GM18507 (cell line): ENCODE results near the gene CFAP126.
"Not testable (repeated sequence)": the region's sequence is repeated elsewhere in the genome, so short reads cannot be mapped to it uniquely, and the experiment has no call there.

Experiments
- DNase-seq: peaks from one replicate; pipeline ENCODE4 v3.0.0; 2011; ENCODE audit warnings: low read depth; ENCODE audit not compliant: insufficient read length; ENCODE audit errors: extremely low spot score
- FAIRE-seq: peaks from 2 replicates; lab custom pipeline; 2011; peaks lifted over from hg19 to GRCh38; lab: Jason Lieb, UNC

CFAP126 gene

DNA sequence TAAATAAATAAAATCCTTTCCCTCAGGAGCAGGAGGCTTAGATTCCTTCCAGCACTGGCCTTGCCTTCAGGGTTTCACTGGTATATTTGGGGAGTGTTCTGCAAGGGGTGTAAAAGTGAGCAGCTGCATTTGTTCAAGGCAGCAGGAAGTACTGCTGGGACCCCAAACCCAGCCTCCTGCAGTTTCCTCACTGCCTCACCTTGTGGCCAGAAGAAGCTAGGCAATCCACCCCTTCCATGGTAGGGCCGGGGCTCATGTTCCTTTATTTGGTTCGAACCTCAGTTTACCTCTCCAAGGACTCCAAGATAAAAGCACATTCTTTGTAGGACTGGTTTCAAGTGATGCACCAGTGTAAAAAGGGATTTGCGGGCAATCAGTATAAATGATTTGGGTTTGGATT, 21.0 kb upstream of the CFAP126 start:
- no peak for DNase-seq
- FAIRE-seq = no peak

DNA sequence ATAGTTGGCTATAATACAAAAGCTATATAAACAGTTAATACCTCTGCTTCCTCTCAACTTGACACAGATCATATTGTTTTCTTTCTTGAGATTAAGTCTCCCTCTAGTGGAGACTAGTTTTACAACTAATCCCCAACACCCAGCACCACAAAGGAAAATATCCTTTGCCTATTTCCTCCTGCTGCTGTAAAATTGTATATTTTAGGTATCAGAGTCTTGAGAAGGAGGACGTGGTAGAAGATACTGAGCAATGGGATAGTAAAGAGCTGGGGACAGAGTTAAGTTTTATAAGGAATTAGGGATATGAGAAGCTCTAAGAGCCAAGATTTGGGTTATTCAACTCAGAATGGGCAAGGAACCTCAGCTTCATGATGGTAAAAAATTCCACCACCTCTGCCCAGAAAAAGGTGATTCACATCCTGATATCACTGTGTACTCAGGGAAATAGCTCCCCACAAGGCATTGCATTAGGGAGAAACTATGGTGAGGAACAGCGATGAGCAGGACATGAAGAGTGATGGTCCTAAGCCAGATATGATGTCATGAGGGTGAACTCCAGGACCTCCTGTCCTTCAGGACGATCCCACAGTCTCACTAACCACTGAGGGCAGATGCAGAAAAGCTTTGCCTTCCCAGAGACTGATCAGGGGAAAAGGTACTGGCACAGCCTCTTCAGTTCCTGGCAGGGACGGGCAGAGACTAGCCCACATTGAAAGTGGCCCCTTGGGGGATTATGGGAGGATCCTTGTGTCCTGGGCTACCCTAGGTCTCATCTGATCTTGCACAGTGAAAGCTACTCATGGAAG, 14.7 kb upstream of the CFAP126 start:
- DNase-seq (peak; percentile 9), FAIRE-seq (peak; percentile 75)

DNA sequence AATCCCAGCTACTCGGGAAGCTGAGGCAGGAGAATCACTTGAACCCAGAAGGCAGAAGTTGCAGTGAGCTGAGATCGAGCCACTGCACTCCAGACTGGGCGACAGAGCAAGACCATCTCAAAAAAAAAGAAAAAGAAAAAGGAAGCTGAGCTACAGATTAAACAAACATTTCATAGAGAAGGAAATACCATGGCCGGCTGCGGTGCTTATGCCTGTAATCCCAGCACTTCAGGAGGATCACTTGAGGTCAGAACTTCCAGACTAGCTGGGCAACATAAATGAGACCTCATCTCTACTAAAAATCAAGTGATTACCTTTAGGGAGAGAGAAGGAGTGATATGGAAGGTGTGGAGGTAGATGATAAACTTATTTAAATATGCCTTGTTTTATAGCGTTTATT, 14.0 kb upstream of the CFAP126 start:
- DNase-seq (no peak), FAIRE-seq (peak; percentile 26)

DNA sequence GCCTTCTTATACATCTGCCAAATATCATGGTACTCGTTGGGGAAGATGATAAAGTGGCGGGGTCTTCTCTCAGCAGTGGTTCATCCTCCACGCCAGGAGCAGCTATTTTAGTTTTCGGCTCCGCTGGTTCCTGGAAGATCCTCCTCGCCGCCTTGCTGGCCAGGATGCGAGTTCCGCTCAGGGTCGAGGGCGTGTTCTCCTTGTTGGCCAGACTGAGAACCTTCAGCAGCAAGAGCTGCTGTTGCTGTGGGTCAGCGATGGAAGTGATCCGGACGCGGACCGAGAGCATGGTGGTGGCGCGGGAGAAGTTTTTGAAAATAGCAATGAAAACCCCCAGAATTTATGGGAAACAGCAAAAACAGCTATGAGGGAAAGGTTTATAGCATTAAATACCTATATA, 11.4 kb upstream of the CFAP126 start:
- DNase-seq = peak; percentile 18

DNA sequence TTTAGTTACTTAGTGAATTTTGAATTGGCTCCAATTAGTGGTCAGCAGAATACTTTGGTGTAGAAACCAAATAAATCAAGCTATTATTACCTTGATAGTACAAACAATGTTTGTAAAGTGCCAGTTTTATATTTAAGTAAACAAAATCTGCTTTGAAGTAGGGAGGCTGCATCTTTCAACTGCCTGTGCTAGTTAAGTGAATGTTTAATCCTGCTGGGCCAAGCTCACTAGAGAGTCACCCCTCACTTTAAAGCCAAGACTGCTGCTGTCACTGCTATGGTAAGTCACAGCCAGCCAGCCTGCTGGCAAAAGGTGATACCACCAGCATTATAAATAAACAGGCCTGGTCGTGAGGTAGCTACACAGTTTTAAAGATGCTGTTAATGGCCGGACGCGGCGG, 10.3 kb upstream of the CFAP126 start:
- FAIRE-seq = no peak
- no peak for DNase-seq

More for the DNA sequence above, 11.4 kb upstream of the CFAP126 start:
- FAIRE-seq = peak; percentile 75

DNA sequence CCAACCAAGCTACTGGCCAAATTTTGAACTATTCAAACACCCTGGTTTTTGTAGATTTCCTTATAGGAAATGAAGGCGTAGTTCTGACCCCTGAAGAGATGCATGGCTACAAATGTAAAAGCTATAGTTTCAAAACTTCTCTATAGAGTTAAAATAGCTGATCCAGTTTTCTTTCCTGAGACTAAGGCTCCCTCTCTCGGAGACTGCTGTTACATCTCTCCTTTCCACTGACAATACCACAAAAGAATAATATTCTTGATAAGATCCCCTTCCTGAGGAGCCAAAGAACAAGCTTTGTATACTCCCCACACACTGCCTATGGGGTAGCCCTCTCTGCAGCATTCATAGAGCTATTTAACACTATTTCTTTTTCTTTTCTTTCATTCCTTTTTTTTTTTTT, 6.7 kb upstream of the CFAP126 start:
- DNase-seq = no peak
- FAIRE-seq = no peak

DNA sequence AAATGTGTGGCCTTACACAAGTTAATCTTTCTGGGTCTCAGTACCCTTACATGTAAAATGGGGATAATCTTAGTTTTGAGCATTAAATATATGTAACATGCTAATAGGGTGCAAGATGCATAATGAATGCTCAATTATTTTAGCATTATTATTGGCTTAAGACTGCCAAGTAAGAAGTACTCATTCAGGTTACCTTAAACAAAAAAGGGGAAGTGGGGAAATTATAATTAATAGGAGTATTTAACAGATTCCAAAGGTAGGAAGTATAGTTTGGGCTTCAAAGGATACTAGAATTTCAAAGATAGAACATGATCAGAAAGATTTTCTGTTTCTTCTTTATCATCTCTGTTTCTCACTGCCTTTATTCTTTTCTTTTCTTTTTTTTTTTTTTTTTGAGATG, 5.8 kb upstream of the CFAP126 start:
- DNase-seq (no peak), FAIRE-seq (no peak)

DNA sequence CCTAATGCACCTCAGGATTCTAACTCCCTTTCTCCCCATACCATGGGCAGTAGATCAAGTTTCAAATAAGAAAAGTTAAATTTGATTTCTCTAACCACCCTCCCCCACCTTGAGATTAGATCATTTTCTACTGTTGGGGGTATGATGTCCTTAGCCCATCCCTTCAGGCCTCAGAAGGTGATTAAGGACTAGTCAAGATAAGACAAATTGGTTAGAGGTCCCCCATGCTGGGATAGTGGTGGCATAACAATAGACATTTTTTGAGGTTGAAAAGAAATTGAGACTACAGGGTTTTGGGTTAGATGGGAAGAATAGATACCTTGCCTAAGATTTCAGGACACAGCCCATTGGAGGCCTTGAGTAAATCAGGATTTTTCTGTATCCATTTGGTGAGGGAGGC, 2.5 kb downstream of the CFAP126 start:
- no peak for FAIRE-seq
- no peak for DNase-seq

DNA sequence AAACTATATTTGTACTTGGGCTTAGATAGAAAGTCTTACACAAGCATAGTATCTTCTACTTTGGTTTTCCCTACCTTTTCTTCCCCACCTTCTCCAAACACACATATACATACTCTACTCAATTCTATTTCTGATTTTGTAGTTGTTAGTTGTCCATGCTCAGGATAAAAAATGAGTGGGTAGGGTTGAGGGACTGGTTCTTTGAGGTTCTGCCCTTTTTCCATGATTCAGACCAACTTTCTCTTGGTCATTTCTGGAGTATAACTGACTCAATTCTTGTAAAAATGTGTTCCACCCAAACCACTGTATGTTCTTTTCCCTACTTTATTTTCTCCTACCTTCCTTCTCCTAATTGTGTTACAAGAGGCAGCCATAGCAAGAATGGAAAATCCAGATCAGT, 3.3 kb downstream of the CFAP126 start:
- FAIRE-seq = no peak

DNA sequence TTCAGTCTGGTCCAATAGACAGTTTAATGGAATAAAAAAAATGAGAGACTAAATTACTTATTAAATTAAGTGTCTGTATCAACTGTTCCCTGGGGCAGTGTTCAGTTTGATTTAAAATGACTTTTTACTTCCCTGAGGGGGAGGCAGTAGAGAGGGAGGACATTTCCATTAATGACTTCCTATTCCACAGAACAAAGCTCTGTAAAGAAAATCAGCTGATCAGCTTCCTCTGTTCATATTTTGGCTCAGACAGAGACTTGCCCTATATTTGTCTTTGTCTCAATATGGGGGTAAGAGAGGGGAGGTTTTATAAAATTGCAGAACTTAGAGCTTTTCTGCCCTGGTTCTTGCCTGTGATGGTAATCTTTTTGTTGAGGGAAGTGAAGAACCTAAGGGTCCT, 8.4 kb downstream of the CFAP126 start:
- DNase-seq (no peak), FAIRE-seq (no peak)

More for the DNA sequence above, 3.3 kb downstream of the CFAP126 start:
- no peak for DNase-seq

DNA sequence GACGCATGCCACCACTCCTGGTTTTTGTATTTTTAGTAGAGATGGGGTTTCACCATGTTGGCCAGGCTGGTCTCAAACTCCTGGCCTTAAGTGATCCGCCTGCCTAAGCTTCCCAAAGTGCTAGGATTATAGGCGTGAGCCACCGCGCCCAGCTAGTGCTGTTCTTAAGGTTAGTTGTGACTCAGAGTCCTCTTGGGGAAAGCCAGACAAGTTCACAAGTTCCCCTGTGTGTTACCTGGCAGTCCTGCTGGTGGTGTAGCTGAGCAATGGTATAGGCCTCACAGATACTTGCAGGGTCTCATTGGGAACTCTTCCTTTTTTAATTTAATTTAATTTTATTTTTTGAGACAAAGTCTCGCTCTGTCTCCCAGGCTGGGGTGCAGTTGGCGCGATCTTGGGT, 10.6 kb downstream of the CFAP126 start:
- no peak for FAIRE-seq
- no peak for DNase-seq

DNA sequence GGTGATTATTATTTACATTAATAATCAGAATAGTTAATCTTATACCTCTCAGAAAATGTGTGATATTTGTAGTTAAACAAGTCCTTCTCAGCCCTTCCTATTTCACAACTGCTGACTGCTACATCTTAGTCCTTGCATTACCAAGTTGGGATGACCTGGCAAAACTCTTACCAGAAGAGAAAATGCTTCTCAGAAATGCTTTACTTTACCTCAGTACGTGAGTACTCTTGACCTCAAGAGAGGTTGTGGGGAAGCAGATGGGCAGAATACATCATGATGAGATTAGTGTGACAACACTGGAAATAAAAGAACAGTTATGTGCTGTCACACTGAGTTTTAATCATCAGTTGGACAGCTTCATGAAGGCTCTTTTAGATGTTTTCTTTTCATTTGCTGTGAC, 16.2 kb downstream of the CFAP126 start:
- DNase-seq (no peak), FAIRE-seq (no peak)

DNA sequence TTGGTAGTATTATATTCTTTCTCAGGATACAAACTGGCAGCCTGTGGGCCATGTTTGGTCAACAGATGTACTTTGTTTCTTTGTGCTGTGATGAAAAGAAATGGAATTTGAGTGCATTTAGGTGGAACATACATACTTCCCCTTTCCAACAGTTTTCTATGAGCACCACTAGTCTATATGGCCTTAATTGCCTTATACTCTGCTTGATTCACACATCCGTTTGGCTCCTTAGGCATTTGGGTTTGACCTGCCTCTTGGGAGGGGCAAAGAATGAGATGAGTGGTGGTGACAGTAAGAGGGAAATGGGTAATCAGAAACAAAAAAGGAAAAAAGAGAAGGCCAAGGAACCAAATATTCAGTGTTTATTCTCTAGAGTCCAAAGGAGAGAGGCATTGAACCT, 17.0 kb downstream of the CFAP126 start:
- FAIRE-seq (no peak), DNase-seq (no peak)

DNA sequence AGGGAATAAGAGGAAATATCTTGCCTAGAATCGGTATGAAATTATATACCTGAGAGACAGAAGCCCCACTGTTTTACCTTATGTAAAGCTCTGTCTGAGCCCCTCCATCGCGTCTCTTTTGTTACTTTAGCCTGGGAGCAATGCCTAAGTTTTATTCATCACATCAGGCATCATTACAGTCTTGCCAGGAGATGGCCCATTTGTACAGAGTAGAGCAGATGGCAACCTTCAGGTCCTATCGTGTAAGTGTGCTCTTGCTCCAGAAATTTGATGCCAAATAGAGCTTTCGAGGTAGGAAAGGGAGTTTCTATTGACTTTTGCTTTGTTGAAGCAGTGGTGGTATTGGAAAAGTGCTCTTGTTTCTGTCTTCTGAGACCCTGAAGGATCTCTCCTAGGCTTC, 24.9 kb downstream of the CFAP126 start:
- FAIRE-seq (no peak), DNase-seq (no peak)

DNA sequence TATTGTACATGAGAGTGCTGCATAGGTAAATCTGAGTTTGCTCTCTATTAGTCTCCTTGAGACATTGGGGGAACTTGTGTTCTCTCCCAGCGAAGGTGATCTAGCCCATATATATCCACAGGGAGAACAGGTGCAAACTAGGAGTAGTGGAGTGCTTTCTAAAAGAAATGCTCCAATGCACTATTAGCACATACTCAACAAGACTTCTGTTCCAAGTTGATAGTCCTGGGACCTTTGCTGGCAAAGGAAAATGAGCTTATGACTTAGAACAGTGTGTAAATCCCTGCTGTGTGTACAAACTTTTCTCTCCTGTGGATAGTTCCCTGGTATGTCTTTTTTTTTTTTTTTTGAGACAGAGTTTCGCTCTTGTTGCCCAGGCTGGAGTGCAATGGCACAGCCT, 25.5 kb downstream of the CFAP126 start:
- DNase-seq (no peak), FAIRE-seq (no peak)

DNA sequence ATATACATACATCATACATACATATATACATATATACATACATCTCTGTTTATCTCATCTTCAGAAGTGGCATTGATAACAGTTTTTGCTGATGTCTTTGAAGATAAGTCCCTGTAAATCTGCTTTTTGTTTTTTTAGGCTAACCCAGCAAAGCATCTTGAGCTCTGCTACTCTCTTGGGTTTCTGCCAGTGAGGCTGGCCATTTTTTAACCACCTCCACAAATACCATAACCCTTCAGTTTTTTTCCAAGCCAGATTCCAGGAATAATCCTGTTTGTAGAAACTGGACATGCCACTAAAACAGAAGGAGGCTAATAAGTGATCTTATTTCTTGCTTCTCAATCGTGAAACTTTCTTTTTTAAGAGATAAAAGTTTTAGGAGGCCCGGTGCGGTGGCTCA, 31.9 kb downstream of the CFAP126 start:
- DNase-seq (no peak), FAIRE-seq (no peak)

DNA sequence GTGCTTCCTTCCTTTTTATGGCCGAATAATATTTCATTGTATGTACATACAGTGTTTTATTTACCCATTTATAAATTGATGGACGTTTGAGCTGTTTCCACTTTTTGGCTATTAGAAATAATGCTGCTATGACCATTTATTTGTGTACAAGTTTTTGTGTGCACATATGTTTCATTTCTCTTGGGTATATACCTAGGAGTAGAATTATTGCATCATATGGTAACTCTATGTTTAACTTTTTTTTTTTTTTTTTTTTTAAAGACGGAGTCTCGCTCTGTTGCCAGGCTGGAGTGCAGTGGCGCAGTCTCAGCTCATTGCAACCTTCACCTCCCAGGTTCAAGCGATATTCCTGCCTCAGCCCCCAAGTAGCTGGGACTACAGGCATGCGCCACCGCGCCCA, 34.5 kb downstream of the CFAP126 start:
- FAIRE-seq (no peak), DNase-seq (no peak)

DNA sequence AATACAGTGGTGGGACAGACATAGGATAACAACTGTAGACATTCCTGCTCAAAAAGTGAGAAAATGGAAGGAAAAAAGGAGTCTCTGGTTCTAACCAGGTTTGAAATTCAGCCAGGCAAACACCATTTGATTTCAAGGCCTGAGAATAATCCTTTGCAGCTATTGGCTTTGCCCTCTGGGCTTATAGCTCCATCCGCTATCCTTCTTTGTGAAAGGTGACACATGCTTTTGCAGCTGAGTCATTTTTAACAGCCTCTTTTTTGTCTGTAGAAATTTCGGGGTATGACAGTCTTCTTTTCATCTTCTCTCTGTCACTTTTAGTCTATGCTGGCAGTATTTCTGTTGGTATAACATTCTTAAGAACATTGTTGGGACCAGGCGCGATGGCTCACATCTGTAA, 37.3 kb downstream of the CFAP126 start:
- FAIRE-seq (no peak), DNase-seq (no peak)

DNA sequence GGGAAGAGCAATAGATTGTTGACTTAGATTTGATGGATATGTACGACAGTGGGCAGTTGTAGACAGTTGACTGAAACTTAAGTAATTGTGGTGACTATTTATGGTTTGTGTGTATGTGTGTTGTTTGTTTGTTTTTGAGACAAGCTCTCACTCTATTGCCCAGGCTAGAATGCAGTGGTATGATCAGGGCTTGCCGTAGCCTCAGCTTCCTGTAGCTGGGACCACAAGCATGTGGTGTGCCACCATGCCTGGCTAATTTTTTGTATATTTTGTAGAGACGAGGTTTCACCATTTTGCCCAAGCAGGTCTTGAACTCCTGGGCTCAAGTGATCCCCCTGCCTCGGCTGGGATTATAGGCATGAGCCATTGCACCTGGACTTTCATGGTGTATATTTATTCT, 43.7 kb downstream of the CFAP126 start:
- DNase-seq (no peak), FAIRE-seq (no peak)

DNA sequence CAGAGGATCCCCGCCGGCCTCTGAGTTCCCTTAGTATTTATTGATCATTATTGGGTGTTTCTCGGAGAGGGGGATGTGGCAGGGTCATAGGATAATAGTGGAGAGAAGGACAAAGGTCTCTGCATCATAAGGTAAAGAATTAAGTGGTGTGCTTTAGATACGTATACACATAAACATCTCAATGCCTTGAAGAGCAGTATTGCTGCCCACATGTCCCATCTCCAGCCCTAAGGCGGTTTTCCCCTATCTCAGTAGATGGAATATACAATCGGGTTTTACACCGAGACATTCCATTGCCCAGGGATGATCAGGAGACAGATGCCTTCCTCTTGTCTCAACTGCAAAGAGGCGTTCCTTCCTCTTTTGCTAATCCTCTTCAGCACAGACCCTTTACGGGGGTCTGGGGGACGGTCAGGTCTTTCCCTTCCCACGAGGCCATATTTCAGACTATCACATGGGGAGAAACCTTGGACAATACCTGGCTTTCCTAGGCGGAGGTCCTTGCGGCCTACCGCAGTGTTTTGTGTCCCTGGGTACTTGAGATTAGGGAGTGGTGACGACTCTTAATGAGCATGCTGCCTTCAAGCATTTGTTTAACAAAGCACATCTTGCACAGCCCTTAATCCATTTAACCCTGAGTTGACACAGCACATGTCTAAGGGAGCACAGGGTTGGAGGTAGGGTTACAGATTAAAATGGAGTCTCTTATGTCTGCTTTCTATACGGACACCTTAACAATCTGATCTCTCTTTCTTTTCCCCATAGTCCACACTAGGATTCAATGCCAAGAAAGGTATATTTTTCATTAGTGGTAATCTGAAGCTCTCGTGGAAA, 51.6 kb downstream of the CFAP126 start:
- FAIRE-seq, DNase-seq: not testable (repeated sequence)
